Posterior cingulate gyrus (tissue), 11 donors: ENCODE measurements around the gene COL4A6.

ENCODE experiments used
- DNase-seq, 10 donors: peaks; one replicate each; pipeline versions ENCODE4 v3.0.0 to v3.0.0-alpha.2; 2020 to 2021; ENCODE audit warnings: mixed read lengths in 3 of 10
- intact Hi-C: fragments of 100-400 bp; cut with DNase I; formaldehyde crosslinking; loops from one replicate; pipeline ENCODE4 v1.15.1; 2023

COL4A6 gene

DNA sequence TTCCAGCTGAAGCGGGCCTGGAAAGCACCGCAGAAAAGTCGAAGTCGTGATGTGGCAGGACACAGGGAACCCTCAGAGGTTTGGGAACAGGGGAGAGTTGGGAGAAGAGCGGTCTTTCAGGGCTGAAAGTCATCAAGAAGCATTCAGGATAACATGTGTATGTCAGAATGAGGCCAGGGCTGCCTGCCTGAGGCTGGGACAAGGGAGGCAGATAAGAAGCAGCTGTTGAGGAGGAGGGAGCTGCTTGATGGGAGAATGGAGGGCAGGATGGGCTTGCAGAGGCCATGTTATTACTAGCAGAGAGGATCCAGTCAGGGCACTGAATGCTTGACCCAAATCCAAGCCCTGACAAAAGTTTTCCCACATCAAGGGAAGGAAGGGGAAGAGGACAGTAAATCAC is 214.6 kb downstream of the COL4A6 start:
- intact Hi-C loops: loop anchor here (5.0 to 10.0 kb wide), 2 partner anchors 314 to 1161 kb away; no protein-coding TSS in a partner anchor
- no peak for DNase-seq

DNA sequence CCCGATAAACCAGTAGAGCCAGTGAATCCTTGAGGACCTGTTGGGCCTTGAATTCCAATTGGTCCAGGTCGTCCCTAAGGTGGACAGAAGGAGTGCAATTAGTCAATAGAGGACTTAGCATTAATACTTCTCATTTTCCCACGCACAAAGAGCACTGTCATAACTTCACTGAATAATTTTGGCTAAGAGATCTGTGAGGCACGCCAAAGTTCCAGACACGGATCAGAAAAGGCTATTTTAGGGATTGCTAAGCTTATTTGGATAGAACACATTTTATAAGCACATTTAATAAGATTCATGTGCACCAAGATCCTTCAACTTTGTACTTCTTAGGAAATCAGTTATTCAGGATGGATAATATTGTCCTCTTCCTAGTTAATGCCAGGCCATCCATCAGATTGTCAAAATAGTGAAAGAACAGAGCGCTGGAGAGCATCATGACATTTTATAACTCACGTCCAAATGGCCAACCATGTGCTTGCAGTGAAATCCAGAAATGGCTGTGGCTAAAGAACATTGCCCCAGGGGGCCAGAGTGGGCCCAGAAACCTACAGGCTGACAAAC is 216.8 kb downstream of the COL4A6 start:
- DNase-seq: no peak
- intact Hi-C loops: loop anchor here (5.0 to 10.0 kb wide), 2 partner anchors 316 to 1163 kb away; no protein-coding TSS in a partner anchor

DNA sequence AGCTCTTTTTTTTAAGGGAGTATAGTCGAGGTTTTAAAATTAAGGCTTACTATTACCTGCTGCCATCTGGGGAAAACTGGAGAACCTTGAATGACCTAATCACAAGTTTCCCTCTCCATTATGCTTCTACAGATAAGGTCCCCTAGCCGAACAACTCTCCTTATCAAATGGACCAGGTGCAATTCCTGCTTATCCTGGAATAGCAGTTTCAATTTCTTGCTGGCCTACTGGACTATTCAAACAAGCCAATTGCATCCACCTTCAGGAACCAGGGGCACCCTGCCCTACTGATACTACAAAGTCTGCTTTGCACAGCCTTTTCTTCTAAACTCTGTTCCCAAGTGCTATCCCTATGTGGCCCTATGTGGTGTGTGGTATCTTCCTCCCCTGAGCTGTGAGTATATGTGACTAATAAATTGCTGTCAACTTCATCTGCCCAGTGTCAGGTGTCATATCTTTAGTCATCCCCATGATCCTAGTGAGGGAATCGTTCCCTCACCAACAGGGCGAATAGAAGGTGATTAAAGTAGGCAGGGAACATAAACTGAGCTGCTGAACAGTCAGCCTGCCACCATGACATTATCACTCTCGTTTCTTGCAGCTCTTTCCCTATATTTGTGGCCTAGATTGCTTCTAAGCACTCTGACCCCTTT is 218.1 kb downstream of the COL4A6 start:
- intact Hi-C loops: loop anchor here (5.0 to 10.0 kb wide), 2 partner anchors 317 to 1165 kb away; no protein-coding TSS in a partner anchor
- no peak for DNase-seq

DNA sequence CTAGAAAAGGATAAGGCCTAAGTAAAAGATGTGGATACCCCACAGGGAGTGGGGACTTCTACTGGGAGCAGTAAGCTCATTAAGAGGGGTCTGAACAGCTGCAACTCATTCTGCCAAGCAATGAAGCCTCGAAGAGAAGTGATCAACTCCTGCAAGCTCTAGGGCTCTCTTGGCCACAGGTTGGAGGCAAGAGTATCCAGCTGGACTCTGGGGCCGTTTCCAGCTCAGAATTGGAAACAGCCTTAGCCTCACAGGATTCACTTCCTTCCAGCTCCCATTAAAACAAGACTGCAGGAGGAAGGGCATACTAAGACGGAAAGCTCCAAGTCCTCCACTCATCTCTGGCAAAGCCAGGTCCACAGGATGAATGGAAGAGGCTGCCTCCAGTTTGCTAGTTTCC is 220.3 kb downstream of the COL4A6 start:
- DNase-seq: no peak

DNA sequence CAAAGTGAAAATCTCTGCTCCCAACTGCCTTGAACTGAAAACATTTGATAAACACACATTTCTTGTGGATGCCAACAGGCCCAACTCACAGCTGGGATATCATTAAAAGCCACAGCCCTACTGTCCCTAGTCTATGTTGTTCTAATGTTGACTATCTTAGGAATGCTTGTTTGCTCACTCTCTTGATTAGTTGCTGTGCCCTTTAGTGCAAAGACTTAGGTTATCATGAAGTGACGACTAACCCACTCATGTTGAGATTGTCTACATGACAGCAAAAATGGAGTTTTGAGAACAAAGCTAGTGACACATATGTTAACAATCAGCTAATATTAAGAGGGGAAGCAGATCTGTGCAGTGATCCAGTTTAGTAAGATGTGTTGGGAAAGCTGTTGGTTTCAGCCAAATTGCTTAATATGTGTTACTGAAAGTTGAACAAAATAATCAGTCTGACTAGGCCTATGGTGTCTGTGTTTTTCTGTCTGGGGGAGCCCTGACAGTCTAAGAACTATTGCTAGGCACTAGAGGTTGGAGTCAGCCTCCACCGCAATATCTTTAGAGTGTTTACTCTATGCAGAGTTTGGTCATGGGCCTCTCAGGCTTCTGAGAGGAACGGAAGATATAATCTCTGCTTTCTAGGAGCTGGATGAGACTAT is 221.2 kb downstream of the COL4A6 start:
- no peak for DNase-seq
- intact Hi-C loops: no loop called here

More for the DNA sequence above, 220.3 kb downstream of the COL4A6 start:
- intact Hi-C loops: no loop called here

DNA sequence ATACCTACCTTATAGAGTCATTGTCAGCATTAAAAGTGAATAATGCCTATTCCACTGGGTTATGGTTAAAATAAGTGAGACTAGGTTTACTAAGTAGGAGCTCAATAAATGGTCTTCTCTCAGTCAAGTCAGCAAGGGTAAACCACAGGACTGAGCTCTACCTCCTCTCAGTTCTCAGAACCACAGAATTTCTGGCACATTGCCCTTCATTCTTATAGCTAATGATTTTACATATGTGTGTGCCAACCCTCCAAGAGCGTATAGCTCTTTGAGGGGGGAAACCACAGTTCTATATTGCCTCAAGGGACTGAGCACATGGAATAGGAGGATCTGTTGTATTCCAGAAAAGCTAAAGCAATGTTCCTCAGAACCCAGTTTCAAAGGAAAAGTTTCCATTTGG is 221.8 kb downstream of the COL4A6 start:
- no peak for DNase-seq
- intact Hi-C loops: no loop called here

DNA sequence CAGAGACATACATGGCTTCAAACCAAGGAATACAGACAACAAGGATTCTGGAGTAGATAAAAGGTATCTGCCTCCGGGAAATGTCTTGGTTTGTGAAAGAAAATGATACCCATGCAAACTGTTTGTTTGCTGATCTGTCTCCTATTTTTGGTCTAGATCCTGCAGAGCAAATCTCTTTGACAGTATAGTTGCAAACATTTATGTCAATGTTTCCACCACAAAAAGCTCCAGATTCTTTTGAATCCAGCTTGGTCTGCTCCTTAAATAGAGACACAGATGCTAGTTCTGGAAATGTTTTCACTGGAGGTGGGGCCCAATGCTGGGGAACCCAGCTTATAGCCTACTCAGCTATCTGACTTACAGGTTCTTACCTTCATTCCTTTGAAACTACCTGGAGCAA is 226.9 kb downstream of the COL4A6 start:
- intact Hi-C loops: no loop called here
- DNase-seq: no peak

DNA sequence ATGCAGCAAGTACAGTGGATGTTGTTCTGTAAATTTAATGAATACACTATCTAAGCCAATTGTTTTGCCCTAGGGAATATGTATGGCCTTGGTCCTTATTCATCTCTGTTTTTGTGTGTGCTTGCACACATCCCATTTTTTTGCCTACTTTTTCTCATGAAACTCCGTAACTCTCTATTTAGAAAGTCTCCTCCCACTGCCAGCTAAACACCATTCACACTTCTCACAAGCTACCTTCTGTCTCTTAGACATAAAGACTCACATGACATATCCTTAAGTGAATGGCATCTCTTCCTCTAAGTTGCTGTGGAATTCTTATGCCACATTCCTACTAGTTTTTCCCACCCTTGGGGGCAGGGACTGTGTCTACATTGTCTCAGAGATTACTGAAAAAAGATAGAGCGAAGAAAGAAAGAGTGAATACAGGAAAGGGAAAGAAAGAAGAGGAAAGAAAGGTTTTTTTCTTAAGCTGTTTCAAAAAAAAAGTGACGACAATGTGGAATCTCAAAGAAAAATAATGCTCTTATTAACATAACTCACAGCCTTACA is 229.1 kb downstream of the COL4A6 start:
- intact Hi-C loops: no loop called here
- no peak for DNase-seq

DNA sequence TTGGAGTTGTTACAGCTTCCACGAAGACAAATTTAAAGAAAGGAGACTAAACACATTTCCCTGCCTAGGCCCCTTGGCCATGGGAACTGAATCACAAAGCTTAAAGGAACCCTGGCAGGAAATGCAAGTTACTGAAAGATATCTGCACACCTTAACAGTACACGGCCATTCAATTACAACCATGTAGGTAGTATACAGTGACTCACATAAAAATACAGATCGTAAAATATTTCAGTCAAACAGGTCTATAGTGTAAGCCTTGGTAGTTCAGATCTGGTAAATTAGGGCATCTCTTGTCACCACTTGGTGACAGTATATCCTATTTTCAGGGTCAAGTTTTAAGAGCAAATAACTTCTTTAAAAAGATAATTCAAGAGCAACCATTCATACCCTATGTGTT is 234.7 kb downstream of the COL4A6 start:
- DNase-seq: no peak
- intact Hi-C loops: no loop called here

DNA sequence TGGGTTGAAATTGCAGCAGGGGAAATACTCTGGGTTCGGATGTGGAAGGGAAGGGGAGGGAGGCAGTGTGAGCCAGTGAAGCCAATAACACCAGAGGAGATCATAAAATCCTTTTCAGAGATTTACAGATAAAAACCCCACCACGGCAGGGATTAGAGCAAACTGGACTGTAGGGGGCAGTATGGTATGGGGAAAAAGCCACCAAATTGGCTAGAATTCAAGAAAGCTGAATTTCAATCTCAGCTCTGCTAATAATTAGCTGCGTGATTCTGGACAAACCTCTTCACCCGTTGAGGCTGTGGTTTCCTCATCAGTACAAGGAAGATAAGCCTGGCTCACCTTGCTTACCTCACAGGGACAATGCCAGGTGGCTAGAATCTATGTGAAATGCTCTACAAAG is 238.5 kb downstream of the COL4A6 start:
- intact Hi-C loops: no loop called here
- no peak for DNase-seq

DNA sequence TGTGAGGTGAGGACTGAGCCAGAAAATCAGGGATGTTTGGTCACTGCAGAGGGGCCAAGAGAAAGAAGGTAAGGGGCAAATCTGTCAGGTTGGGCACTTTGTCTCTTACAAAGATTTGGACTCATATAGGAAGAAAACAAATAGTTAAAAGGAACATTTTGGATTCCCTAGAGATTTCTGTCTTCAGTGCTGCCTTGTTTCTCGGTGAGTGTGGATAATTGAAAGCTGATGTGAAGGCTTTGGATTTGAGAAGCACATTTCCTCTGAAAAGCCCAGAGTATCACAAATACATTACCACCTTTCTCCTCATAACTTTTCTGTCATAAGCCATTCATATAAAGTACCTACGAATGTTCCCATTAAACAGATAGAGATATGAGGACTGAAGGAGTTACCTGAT is 239.2 kb downstream of the COL4A6 start:
- DNase-seq: no peak
- intact Hi-C loops: no loop called here

DNA sequence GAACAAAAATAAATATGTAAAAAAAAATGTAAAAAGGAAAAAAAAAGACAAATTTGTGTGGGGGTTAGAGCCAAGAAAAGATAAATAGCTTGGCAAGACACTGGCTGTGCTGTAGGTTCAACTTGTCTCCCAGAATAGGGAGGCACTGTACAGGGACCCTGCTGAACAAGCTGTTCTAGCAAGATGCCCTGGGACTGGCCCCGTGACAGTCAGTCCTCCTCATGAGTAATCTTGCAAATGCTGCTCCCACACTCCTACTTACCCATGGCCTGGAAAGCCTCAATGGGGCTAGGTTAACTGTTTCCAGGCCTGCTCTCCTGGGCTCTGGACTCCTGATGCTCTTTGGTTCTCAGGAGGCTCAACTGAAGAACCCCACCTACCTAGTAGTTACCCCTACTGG is 239.8 kb downstream of the COL4A6 start:
- DNase-seq: peak in 2 of 10 donors; percentile 8 to 18
- intact Hi-C loops: no loop called here

DNA sequence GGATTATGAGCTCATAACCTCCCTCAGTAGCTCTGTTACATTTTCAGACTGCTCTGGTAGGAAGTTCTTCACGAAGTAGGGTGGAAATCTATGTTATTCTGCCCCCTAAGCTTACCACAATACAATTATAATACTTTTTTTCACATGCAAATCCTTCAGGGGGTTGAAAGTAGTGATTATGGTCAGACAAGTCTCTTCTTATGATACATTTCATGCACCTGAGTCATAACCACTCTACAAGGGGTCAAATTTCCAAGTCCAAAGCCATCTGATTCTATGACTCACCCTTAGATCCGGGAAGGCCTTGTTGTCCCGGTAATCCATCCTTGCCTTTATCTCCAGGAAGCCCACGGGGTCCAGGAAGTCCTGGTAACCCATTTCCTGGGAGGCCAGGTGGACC is 251.4 kb downstream of the COL4A6 start:
- no peak for DNase-seq
- intact Hi-C loops: no loop called here

DNA sequence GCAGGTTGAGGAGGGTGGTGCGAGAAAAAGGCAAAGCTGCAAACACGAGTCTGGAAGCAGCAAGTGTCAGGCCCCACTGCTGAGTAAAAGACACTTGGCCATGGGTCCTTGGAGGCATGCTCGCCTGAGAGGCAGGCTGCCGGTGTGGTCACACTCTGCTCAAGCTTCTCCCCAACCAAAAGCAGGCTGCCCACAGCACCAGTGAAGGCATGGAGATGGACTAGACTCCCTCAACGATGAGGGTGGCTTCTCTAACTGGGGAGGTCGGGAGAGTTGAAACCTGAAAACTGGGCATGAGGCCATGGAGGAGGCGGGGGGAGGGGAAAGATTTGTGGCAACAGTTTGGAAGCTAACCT is 260.1 kb downstream of the COL4A6 start:
- DNase-seq: no peak
- intact Hi-C loops: no loop called here

DNA sequence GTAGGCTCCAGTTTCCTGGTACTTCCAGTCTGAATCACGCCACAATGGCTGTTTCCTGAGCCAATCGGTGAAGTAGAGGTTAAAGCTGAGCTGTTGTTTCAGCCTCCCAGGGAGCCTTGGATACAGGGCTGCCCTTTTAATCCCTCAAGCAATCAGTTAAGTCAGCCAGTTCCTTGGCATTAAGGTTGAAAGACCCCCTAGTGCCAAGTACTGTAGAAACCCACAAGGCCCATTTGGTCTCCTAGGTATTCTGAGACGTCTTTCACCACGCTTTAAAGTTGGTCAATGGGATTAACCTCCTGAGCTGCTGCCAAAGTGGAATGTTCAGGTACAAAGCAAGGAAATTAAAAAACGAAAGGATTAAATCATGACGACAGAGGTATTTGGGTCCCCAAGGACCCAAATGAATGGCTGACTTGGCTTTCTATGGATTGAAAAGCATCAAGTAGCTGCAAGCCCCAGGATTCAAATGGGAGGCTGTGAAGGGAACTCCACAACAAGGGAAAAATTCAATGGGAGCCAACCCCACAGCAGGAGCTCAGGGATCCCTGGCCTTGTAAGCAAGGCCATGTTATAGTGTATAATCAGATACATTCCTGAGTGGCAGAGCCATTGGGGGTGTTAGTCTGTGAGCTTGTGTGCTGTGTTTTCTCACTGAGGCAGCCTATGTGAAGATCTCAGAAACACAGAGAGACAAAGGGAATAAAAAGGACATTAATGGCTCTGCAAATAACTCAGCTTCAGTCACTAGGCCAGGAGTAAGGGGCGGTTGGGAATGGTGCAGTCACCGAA is 260.7 kb downstream of the COL4A6 start:
- DNase-seq: no peak
- intact Hi-C loops: no loop called here

DNA sequence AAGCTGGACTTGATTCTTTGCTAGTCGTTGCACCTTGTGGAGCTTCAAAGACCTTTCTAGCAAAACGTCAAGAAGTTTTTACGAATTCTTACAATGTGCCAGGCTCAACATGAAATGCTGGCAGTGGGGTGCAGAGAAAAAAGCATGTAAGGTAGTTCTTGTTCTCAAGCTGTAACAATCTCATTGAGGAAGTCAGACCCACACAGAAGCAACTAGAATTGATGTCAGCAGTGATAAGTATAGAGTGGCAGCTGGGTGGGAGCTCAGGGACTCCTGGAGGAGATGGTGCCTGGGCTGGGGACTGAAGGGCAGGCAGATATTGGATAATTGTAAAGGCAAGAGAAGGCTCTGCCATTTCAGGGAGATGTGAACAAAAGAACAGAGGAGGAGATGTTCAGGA is 264.3 kb downstream of the COL4A6 start:
- DNase-seq: no peak
- intact Hi-C loops: no loop called here

DNA sequence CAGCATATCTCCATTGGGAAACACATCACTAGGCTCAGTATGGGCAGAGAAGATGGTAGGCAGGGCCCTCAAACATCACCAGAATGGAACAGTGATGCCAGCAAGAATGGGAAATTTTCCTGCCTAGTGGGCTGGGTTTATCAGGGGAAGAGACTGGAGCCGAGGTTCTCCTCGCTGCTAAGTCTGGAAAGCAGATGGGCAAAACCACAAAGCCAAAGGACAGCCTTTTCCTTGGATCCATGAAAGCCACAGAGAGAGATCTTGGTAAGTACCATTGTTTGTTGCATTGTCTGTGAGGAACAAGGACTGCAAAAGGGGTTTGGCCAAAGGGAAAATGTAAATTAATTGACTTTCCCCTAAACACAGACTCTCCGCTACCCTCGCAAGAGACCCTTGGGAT is 266.6 kb downstream of the COL4A6 start:
- no peak for DNase-seq
- intact Hi-C loops: no loop called here

DNA sequence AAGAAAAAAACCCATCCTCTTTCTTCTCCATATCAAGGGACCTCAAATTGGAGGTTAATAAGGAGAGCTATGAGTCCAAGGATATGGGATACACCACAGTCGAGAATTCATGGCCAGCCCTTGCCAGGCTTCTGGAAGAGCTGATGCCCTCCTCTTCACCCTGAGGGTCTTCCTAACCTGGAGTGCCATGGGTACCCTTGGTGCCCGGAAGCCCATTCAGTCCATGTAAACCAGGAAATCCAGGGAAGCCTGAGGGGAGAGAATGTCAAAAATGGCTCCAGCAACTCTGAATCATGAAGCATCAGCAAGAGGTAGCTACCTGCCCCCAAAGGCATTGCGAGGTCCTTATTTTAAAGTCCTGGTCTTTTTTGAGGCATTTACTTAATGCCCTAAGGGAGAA is 268.5 kb downstream of the COL4A6 start:
- DNase-seq: no peak
- intact Hi-C loops: no loop called here

DNA sequence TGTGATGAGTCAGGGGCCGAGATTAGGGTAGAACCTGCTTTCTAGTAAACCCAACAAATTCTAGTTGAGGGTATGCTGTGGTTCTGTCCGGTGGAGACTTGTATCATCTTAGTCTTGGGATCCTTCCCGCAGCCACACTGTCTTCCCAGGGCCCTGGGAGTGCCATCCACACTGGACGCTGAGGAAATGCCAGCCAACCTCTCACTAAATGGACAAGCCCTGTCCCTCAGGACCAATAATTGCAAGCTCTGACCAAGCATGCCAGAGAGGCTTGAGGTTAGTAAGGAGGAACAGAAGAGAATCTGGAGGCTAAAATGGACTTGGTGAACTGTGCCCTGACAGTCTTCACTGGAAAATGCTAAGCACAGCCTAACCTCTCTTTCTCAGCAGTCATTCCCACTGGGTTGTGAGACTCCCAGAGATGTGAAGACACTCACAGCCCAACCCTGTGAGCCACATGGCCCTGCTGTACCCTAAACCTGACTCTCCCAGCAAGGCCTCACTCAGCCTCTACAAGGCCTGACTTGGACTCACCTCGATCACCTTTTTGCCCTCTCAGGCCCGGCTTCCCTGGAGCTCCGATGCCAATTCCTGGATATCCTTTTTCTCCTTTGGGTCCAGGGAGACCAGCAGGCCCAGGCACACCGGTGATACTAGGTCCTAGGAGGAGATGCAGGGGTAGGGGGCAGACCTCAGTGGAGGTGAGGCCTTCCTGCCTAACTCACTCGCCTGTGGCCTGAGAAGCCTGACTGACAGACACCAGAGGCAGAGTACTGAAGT is 269.1 kb downstream of the COL4A6 start:
- intact Hi-C loops: no loop called here
- DNase-seq: no peak

DNA sequence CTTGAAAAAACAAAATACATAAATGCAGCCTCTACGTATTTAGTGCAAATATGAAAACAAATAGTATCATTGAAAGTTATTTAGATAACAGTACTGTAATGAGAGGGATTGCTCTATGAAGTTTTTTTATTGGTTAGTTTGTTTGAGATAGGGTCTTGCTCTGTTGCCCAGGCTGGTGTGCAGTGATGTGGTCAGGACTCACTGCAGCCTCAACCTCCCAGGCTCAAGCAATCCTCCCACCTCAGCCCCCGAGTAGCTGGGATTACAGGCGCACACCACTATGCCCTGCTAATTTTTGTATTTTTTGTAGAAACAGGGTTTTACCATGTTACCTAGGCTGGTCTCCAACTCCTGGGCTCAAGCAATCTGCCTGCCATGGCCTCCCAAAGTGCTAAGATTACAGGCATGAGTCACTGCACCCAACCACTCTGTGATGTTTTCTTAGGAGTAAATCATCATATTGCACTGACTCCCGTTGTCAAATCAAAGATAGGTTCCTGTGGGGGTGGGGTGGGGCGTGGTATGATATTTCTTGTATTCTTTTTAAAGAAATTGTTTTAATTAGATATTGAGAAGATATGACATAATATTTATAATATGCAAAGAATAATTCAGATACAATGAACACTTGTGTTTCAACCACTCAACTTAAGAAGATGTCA is 270.9 kb downstream of the COL4A6 start:
- intact Hi-C loops: no loop called here
- no peak for DNase-seq
